HG03103 (cell line): ENCODE results near the gene CARD8.
"Not testable (repeated sequence)": the region's sequence is repeated elsewhere in the genome, so short reads cannot be mapped to it uniquely, and the experiment has no call there.

Source experiments
- ATAC-seq: cut with Tn5 transposase; IDR thresholded peaks from one replicate; pipeline ENCODE4 v1.9.1; 2021; ENCODE audit warnings: low read depth; ENCODE audit not compliant: unreplicated experiment

CARD8 gene, protein sequence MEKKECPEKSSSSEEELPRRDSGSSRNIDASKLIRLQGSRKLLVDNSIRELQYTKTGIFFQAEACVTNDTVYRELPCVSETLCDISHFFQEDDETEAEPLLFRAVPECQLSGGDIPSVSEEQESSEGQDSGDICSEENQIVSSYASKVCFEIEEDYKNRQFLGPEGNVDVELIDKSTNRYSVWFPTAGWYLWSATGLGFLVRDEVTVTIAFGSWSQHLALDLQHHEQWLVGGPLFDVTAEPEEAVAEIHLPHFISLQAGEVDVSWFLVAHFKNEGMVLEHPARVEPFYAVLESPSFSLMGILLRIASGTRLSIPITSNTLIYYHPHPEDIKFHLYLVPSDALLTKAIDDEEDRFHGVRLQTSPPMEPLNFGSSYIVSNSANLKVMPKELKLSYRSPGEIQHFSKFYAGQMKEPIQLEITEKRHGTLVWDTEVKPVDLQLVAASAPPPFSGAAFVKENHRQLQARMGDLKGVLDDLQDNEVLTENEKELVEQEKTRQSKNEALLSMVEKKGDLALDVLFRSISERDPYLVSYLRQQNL

DNA sequence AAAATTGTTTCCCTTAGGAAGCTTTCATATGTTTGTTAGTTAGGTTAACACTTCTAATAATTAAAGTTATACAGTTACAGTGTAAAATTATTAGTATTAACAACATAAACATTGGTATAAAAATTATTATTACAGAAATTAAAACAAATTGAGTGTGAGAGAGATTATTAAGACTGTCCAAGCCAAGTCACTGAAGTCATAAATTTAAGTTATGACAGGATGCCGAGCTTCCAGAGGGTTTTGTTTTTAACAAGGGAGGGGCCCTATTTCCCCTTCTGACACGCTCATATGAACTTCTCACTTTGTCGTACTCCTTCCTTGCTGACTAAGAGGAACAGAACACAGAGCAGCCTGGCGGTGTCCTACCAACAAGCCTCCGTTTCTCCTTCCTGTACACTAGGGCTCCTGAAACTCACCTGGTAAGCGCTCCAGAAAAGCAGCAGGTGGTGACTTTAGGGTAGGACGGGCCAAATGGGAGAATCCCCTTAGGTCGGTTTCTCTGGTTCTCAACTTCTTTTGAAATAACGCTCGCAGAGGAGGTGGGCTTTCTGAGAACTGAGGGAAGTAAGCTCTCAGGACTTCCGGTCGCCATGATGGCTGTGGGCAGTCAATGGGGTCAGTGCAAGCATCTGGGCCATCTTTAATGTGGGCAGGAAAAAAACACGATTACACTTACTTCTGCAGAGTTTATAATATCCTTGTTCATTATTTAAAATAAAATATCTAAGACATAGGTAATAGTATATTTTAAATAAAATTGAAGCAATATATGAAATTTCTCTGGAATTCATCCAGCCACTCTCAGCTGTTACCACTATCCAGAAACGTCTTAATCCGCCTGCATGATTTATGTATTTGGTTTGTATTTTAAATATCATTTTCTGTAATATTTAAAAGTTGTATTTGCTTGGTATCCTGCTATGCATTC is at the start of gene CARD8:
TSS of gene CARD8 (minus strand) at position 537 of the 928 bp plus-strand sequence. CDS start 14,892 bp downstream, outside the sequence.
- peak; percentile 50 for ATAC-seq

DNA sequence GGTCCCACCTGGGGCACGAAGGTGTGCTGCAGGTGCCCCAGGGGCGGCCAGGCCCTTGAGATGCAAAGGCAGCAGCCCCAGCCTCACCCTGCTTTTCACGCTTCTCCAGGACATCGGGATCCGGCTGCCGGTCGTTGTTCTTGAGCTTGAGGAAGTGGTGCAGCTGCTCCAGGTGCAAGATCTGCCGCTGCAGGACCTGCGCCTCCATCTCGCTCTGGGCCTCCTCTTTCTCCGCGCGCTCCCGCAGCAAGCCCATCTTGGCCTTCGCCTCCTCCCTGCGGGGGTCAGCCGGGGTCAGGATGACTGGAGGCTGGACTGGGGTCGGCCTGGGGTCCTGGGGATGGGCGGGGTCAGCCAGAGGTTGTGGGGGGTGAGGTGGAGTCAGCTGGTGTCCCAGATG is 48.2 kb upstream of the CARD8 start:
- no peak for ATAC-seq

DNA sequence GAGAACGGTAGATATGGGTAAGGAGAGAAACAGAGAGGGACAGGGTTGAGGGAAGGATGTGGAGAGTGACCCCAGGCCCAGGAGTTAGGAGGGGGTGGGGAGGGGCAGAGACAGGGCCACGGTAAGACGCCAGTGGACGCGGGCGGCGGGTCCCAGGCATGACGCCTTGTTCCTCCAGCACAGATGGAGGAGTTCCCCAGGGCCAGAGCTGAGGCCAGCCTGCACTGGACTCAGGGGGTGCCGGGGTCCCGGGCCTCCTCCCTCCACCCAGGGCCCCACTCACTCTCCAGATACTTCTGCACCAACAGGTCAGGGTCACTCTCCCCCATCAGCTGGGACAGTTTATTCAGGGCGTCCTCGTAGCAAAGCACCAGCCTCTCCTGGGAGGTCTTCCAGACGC is 47.7 kb upstream of the CARD8 start:
- ATAC-seq: no peak

DNA sequence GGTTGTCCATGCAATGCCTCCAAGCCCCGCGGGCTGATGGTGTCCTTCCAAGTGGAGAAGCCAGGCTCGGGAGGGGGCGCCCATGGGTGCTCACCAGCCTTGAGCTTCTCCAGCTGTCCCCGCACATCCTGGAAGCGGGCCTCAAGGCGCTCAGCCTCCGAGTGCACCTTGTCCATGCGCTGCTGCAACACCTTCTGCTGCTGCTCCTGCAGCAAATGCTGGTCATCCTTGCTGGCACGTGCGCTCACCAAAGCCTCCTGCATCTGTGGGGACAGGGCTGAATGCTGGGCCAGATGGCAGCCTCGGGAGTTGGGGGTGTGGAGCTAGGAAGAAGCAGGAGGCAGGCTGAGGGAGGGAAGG is 46.9 kb upstream of the CARD8 start:
- ATAC-seq: no peak

DNA sequence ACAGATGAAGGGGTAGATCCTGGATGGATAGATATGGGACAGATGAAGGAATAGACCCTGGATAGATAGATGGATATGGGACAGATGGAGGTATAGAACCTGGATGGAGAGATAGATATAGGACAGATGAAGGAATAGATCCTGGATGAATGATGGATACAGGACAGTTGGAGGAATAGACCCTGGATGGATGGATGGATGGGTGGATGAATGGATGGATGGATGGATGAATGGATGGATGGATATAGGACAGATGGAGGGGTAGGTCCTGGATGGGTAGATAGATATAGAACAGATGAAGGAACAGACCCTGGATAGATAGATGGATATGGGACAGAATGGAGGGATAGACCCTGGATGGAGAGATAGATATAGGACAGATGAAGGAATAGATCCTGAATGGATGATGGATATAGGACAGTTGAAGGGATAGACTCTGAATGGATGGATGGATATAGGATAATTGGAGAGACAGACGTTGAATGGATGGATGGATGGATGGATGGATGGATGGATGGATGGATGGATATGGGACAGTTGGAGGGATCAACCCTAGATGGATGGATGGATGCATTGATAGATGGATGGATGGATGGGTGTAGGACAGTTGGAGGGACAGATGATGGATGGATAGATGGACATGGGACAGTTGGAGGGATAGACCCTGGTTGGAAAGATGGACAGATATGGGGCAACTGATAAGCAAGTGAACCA is 46.3 kb upstream of the CARD8 start:
- no peak for ATAC-seq

DNA sequence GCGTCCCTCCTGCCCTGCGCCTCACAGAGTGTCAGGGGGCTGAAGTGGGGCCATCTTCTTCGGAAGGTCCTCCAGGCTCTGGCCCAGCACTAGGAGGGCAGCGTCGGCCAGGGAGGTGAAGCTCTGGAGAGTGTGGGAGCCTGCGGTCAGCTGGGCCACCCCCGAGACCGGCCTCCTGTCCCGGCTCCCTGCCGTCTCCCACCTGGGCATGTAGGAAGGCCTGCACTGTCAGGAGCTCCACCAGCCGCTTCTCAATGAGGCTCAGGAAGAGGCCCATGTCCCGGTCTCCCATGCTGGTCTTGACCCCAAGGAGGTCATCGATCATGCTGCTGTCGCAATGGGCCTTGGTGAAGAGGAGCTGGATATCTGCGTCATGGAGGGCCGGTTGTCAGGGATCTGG is 42.3 kb upstream of the CARD8 start:
- ATAC-seq: no peak

DNA sequence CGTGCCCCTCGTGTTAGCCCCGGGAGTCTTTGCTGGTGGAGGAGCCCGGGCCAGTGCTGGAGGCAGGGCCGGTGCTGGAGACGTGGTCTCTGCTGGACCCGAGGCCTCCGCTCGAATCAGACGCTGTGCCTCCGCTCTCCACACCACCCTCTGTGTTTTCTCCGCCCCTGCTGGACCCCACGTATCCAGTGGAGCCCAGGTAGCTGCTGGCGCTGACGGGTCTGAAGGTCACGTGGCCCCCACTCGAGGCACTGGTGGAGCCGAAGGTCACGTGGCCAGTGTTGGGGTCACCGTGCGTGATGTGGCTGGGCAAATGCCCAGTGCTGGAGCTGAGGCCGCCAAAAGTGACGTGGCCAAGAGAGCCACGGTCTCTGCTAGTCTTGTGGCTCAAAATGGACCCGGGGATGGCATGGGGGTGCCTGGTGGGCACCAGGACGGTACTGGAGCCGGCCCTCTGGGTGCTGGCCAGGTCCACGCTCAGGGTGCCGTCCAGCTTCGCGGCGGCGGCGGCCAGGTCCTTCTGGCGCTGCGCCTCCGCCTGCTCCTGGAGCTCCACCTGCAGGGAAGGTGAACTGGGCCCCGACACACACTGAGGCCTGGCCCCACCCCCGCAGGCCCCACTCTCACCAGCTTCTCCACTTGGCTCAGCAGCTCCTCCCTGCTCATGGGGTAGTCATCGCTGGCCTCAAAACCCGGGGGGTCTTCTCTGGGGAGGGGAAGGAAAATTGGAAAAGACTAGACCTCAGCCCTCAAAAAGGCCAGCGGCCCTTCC is 41.4 kb upstream of the CARD8 start:
- no peak for ATAC-seq

DNA sequence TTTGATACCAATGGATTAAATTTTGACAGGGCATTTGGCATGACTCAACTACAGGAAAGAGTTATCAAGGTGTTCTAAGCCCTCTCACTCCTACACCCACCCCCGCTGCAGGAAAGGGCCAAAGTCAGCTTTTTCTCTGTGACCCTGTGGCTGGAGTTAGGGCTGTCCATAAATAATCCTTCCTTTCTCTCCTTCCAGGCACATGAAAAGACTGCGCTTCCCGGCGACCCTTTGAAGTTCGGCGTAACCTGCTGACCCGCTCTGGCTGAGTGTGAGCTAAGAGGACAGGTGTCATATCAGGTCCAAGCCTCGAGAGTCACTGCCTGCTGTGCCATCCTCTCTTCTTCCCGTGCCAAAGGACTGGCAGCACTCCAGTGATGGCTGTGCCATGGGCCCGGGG is 39.7 kb upstream of the CARD8 start:
- no peak for ATAC-seq

DNA sequence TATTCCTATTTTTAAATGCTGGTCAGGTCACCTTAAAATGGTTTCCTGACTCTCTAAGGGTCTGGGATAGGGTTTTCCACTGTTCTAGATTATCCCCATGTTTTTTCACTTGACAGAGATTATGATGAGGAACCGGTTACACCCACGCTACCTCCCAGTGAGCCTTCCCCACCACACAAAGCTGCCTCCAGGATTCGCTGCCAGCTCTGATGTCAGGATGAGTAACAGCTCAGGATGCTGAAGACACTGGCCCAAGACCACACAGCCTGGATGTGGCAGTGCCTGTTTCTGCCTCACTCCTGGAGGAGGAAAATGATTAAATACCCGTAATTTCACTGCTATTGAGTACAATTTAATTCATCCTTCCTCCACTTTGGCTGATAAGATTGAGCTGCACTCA is 37.1 kb upstream of the CARD8 start:
- ATAC-seq: no peak

DNA sequence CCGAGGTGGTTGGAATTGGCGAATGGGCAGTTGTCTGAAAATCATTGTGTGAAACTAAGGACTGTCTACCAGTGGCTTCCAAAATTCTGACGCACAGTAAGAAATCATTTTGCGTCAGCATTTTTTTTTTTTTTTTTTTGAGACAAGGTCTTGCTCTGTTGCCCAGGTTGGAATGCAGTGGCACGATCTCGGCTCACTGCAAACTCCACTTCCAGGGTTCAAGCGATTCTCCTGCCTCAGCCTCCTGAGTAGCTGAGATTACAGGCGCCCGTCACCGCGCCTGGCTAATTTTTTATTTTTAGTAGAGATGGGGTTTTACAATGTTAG is 35.7 kb upstream of the CARD8 start:
- ATAC-seq: not testable (repeated sequence)

DNA sequence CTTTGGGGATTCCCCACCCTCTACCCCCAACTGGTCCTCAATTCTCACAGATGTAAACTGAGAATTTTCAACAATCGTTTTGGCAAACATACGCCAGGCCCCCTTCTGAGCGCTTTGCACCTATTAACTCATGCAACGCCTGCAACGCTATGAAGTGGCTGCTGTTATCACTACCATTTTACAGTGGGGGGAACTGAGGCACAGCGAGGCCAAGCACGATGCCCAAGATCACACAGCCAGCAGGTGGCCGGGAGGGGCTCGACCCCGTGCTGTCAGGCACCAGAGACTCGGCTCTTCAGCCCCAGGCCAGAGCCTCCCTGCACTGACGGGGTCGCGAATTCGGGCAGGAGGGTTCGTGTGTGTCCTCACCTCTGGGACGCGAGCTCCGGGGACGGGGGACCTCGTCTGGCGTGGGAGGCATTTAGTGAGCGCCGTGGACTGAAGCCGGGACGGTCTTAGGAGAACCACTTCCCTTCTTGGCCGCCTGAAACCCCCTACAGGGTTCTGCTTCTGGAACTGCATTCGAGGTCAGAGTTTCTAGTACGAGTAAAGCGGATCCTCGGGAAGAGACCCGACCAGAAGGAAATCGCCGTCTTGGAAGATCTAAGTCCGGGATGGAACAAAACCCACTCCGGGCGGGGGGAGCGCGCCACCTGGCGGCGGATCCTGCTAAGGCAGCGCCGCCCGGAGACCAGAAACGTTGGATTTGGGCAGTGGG is 35.2 kb upstream of the CARD8 start:
- ATAC-seq: no peak

DNA sequence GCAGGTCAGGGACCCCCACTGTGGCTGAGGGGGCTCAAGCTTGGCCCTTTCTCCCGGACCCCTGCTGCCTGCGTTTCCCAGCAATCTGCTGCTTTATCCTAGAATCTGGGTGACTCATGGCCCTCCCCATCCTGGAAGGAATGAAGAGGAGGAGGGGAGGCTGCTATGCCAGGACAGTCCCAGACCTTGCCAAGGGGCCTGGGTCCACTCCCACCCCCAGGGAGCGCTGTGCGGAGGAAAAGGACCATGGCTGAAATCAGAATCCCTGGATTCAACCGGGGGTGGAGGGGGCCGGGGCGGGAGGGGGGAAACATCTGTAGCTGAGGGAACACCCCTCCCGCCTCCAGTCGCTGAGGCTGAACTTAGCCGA is 34.7 kb upstream of the CARD8 start:
- ATAC-seq: no peak

DNA sequence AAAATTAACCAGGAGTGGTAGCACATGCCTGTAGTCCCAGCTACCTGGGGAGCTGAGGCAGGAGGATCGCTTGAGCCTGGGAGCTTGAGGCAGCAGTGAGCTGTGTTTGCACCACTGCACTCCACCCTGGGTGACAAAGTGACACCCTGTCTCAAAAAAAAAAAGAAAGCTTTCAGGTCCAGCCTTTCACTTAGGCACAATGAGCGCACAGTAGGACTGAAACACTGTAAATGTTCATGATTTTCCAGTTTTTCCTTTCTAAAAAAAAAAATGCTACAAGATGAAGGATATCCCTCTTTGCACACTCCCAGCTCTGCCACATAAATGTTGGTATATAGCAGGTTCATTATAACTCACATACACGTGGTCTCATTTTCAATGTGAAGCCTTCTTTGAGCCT is 32.0 kb upstream of the CARD8 start:
- no peak for ATAC-seq

DNA sequence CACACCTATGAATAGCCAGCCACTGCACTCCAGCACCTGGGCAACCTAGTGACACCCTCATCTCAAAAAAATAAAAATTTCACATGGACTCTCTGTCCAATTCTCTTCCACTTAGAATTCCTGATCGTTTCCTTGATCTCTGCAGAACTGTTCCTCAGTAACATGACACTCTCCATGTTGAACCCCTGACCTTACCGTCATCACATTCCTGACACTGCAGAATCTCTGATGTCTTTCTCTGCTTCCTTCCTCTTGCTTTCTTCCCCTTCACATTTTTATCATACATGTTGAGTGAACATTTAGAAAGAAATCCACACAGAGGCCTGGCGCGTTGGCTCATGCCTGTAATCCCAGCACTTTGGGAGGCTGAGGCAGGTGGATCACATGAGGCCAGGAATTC is 29.2 kb upstream of the CARD8 start:
- ATAC-seq: no peak

DNA sequence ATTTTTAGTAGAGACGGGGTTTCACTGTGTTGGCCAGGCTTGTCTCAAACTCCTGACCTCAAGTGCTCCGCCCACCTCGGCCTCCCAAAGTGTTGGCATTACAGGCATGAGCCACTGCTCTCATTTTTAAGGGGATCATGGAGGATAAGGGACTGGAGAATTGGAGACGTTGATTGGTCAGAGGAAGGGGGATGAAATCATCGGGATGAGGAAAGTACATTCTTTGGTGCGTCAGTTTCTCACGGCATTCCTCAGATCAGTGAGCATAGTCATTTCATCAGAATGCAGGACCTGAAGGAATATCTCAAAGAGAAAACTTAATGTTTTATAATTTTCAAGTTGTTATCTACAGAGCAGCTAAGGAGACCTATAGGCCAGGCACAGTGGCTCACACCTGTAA is 28.2 kb upstream of the CARD8 start:
- ATAC-seq: no peak

DNA sequence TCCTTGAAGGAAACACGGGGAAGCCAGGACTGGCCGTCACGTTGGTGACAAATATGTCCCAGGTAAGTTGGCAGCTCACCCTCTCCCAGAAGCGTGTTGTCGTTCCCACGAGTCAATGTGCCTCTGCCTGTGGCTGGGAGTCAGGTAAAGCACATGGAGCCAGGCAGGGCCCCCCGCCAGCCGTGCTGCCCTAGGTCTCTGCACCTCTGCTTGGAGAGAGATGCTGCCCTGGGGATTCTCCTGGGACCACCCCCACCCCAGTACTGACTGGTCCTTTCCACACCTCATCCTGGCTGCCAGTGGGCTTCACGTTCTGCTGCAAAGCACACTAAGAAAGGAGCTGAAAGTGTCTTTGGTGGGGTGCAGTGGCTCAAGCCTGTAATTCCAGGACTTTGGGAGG is 24.0 kb upstream of the CARD8 start:
- ATAC-seq: no peak

DNA sequence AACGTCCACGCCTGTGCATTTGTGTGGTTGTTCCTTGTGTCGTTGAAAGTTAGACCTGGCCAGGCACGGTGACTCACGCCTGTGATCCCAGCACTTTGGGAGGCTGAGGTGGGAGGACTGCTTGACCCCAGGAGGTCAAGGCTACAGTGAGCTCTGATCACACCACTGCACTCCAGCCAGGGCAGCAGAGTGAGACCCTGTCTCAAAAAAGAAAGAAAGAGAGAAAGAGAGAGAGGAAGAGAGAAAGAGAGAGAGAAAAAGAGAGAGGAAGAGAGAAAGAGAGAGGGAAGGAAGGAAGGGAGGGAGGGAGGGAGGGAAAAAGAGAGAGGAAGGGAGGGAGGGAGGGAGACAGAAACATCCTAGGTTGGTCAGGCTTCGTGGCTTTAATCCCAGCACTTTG is 19.2 kb upstream of the CARD8 start:
- no peak for ATAC-seq

DNA sequence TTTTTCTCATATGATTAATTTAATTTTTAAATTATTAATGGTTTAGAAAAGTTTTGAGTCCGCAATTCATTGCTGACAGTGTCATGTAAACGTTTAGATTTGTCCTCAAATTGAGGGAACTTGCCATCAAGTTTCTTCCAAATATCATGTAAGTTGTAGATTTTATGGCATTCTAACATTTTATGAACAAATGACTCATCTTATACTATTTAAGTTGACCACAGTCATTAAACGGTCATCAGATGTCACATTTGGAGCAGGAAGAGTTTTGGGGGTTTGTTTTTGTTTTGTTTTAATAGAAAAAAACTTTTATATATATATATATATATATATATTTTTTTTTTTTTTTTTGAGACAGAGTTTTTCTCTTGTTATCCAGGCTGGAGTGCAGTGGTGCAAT is 18.5 kb upstream of the CARD8 start:
- ATAC-seq: no peak

DNA sequence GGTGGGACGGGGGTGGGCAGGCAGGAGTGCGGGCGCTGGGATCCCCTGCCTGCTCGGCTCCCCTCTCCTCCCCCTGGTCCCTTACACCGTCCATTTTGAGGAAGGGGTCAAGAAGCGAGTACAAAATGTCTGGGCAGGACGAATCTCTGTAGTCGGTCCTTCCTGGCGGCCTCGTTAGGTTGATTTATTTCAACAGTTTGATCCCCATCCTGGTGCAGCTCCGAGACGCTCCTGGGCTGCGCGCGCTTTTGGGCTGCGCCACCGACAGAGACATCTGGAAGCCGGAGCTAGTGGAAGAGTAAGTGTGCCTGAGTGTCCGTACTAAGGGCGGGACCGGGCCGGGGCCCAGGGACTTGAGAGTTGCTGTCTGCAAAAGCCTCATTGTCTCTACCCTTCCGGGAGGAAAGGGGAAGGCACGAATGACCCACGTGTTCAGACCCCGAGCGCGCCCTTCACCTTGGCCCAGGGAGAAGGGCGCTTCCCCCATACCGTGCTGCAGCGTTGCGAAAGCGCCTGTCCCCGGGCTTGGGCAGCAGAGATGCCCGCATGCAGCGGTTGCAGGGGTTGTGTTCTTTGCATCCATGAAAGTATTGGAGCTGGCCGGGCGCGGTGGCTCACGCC is 15.9 kb upstream of the CARD8 start:
- no peak for ATAC-seq
